ENCODE measurements around the gene C3orf18.
A peak's percentile ranks its signal among the peaks of the same experiment; 100 is the strongest.

The C3orf18 gene

GRCh38 chr3:50567386-50568167 lies at the start of gene C3orf18:
Gene C3orf18 (minus strand): TSS chr3:50567747. CDS start chr3:50565699, 2,048 bp downstream.
- peak; percentile 96 to 97 for DNase-seq

- peak; percentile 93 to 97 for DNase-seq
These were observed 49.2 kb upstream of the C3orf18 start for GRCh38 chr3:50616770-50617095.

- peak; percentile 86 to 88 for DNase-seq
These were observed 48.6 kb upstream of the C3orf18 start for GRCh38 chr3:50616003-50616769.

- DNase-seq, result no peak
These were observed 47.6 kb upstream of the C3orf18 start for GRCh38 chr3:50615190-50615589.

- DNase-seq, result peak in 1 of 2 donors; percentile 37
These were observed 45.7 kb upstream of the C3orf18 start for GRCh38 chr3:50612970-50613846.

GRCh38 chr3:50612234-50612882 lies 44.8 kb upstream of the C3orf18 start:
- peak in 1 of 2 donors; percentile 39 for DNase-seq

- peak; percentile 98 to 99 for DNase-seq
These were observed 44.1 kb upstream of the C3orf18 start, which contains the start of gene CISH for GRCh38 chr3:50611464-50612233. Gene CISH (minus strand): TSS chr3:50611774. CDS start chr3:50611650, 124 bp downstream.

GRCh38 chr3:50610992-50611463 lies 43.5 kb upstream of the C3orf18 start:
- DNase-seq, result no peak

- peak in 1 of 2 donors; percentile 63 for DNase-seq
These were observed 42.8 kb upstream of the C3orf18 start for GRCh38 chr3:50610181-50610971.

GRCh38 chr3:50609763-50610085 lies 42.2 kb upstream of the C3orf18 start:
- DNase-seq, result no peak

GRCh38 chr3:50609071-50609762 lies 41.7 kb upstream of the C3orf18 start:
- no peak for DNase-seq

- DNase-seq, result no peak
These were observed 40.7 kb upstream of the C3orf18 start for GRCh38 chr3:50608278-50608677.

- DNase-seq, result peak in 1 of 2 donors; percentile 58
These were observed 39.9 kb upstream of the C3orf18 start for GRCh38 chr3:50607271-50608091.

- peak in 1 of 2 donors; percentile 46 for DNase-seq
These were observed 39.0 kb upstream of the C3orf18 start for GRCh38 chr3:50606596-50606995.

- no peak for DNase-seq
These were observed 38.4 kb upstream of the C3orf18 start for GRCh38 chr3:50605901-50606326.

GRCh38 chr3:50604628-50605588 lies 37.4 kb upstream of the C3orf18 start:
- no peak for DNase-seq

- no peak for DNase-seq
These were observed 36.6 kb upstream of the C3orf18 start for GRCh38 chr3:50604110-50604621.

Data from stimulated activated CD4-positive, alpha-beta T cell treated with anti-CD3 and anti-CD28 coated beads, Interleukin-2, amount 100 ng/mL, for 24 hours (primary cell).